Naive thymus-derived CD4-positive, alpha-beta T cell (primary cell): ENCODE data around the gene RAMP3. TPM values are rescaled to one million over a fixed set of nuclear protein-coding genes. Genes with fewer than 3 reads are reported as not detected.

Source experiments
- ATAC-seq: fragments of 150-1000 bp; cut with Tn5 transposase; 2 replicates; pipeline ENCODE4 v1.10.0; 2021; ENCODE audit warnings: mild to moderate bottlenecking, moderate library complexity
- CTCF ChIA-PET: fragments of 350-600 bp; sonication (Branson Sonifier 250); formaldehyde crosslinking; loops from one replicate; lab custom pipeline; 2021; ENCODE audit warnings: antibody characterized with exemption; lab: Charles Lee
- POLR2A ChIA-PET: fragments of 350-600 bp; sonication (Branson Sonifier 250); formaldehyde crosslinking; loops from one replicate; lab custom pipeline; 2021; ENCODE audit warnings: antibody characterized with exemption, inconsistent platforms; lab: Charles Lee
- DNase-seq, 9 donors: peaks; one replicate each; pipeline versions ENCODE4 v3.0.0 to v3.0.0-alpha.2; 2020 to 2022; ENCODE audit warnings: mixed read lengths in 1 of 9
- H3K27ac ChIP-seq: one replicate; pipeline ENCODE4 v1.7.0; 2013; ENCODE audit warnings: mild to moderate bottlenecking, low read depth, low read length, moderate library complexity
- H3K27me3 ChIP-seq, 2 donors: one replicate each; pipeline ENCODE4 v1.7.0; 2013; ENCODE audit warnings: low read length in 2 of 2, mild to moderate bottlenecking in 2 of 2, moderate library complexity in 2 of 2; ENCODE audit not compliant: control insufficient read depth in 2 of 2, insufficient read depth in 2 of 2
- H3K36me3 ChIP-seq, 3 experiments: 1 replicate in 2 of 3; 2 replicates in 1 of 3; pipeline ENCODE4 v1.7.0; 2013; ENCODE audit warnings: low read length in 3 of 3, mild to moderate bottlenecking in 3 of 3, moderate library complexity in 1 of 3; ENCODE audit not compliant: insufficient read depth in 3 of 3, control insufficient read depth in 2 of 3
- H3K4me1 ChIP-seq, 2 donors: one replicate each; pipeline ENCODE4 v1.7.0; 2013; ENCODE audit warnings: low read length in 2 of 2, mild to moderate bottlenecking in 2 of 2, moderate library complexity in 1 of 2; ENCODE audit not compliant: control insufficient read depth in 2 of 2, insufficient read depth in 2 of 2
- H3K4me3 ChIP-seq: 2 replicates; pipeline ENCODE4 v1.7.0; 2013; ENCODE audit warnings: mild to moderate bottlenecking, low read length
- H3K9me3 ChIP-seq, 3 experiments: 1 replicate in 2 of 3; 2 replicates in 1 of 3; pipeline ENCODE4 v1.7.0; 2013; ENCODE audit warnings: low read length in 3 of 3; ENCODE audit not compliant: control insufficient read depth in 2 of 3
- H3K27ac Mint-ChIP-seq, 9 donors: one replicate each; pipeline ENCODE4 v1.8.0; 2020 to 2022; ENCODE audit warnings: mixed read lengths in 9 of 9, mild to moderate bottlenecking in 8 of 9, moderate library complexity in 5 of 9, inconsistent platforms in 2 of 9
- H3K27me3 Mint-ChIP-seq, 5 donors: one replicate each; pipeline ENCODE4 v1.8.0; 2021 to 2022; ENCODE audit warnings: mixed read lengths in 5 of 5, mild to moderate bottlenecking in 1 of 5
- H3K36me3 Mint-ChIP-seq, 5 donors: one replicate each; pipeline ENCODE4 v1.8.0; 2020 to 2022; ENCODE audit warnings: mixed read lengths in 5 of 5, mild to moderate bottlenecking in 3 of 5, inconsistent platforms in 1 of 5
- H3K4me1 Mint-ChIP-seq, 7 donors: one replicate each; pipeline ENCODE4 v1.8.0; 2020 to 2022; ENCODE audit warnings: mixed read lengths in 7 of 7, mild to moderate bottlenecking in 3 of 7, inconsistent platforms in 1 of 7
- H3K4me3 Mint-ChIP-seq, 10 donors: one replicate each; pipeline ENCODE4 v1.8.0; 2020 to 2022; ENCODE audit warnings: mild to moderate bottlenecking in 10 of 10, mixed read lengths in 10 of 10, moderate library complexity in 6 of 10, inconsistent platforms in 2 of 10
- H3K9me3 Mint-ChIP-seq, 11 donors: one replicate each; pipeline ENCODE4 v1.8.0; 2020 to 2022; ENCODE audit warnings: mixed read lengths in 11 of 11, mild to moderate bottlenecking in 4 of 11, inconsistent platforms in 1 of 11, moderate library complexity in 1 of 11
- intact Hi-C, 2 donors: fragments of 100-400 bp; cut with micrococcal nuclease; formaldehyde crosslinking; loops; one replicate each; pipeline ENCODE4 v1.15.1; 2023
- polyA plus RNA-seq, 2 donors: library from polyadenylated mRNA; unstranded; fragments of 300-500 nt; fragmentation: Illumina TruSeq; gene quantifications; one replicate each; pipeline ENCODE4 v1.2.3, GENCODE V29; 2021
- total RNA-seq, 6 experiments: library from RNA in 5 of 6; stranded (reverse) in 5 of 6; gene quantifications; 1 replicate in 5 of 6; 2 replicates in 1 of 6; pipeline ENCODE4 v1.2.3 and lab custom pipeline; 2021 to 2026

RAMP3 gene
- total and polyA plus RNA-seq, 7 experiments from 2014 or later = 0.39 TPM; not detected in 6

GRCh38 chr7:45136106-45137060, 21.2 kb upstream of the RAMP3 start:
- Histone ChIP-seq H3K36me3 (no peaks in the 10 kb centered on the region), H3K4me1 (peaks cover 0 to 3% of the 10 kb centered on the region in 2 donors), H3K4me3 (no peak overlapping the region), H3K9me3 (no peaks in the 10 kb centered on the region), H3K27ac (no peak overlapping the region), H3K27me3 (no peaks in the 10 kb centered on the region)
- H3K27me3 Mint-ChIP-seq = peaks cover 0 to 2% (median 0%) of the 10 kb centered on the region in 5 donors
- peak overlapping the region in 1 of 10 donors; percentile 21 for H3K4me3 Mint-ChIP-seq
- H3K4me1 Mint-ChIP-seq = peaks cover 6 to 27% (median 10%) of the 10 kb centered on the region in 7 donors
- peak; percentile 38 to 81 (median 70) for DNase-seq
- ATAC-seq = peak; percentile 91
- peaks cover 0 to 2% (median 0%) of the 10 kb centered on the region in 5 donors for H3K36me3 Mint-ChIP-seq
- POLR2A ChIA-PET = interaction anchor here (0.6 to 1.9 kb wide), 10 partner anchors 25 to 403 kb away, joined by 3 to 20 read pairs (median 4); partner anchors contain the start of genes PURB and TBRG4
- H3K27ac Mint-ChIP-seq = peak overlapping the region in 8 of 9 donors; percentile 0 to 84 (median 48)
- H3K9me3 Mint-ChIP-seq = no peaks in the 10 kb centered on the region
- CTCF ChIA-PET = interaction anchor here (0.6 to 5.0 kb wide), 23 partner anchors 8 to 564 kb away, joined by 3 to 139 read pairs (median 4); partner anchors contain the start of gene TBRG4
- intact Hi-C loops = loop anchor here (1.0 to 5.0 kb wide), 16 partner anchors 24 to 894 kb away; partner anchors contain the start of genes TBRG4 (in 1 of the 2) and TMED4 (in 1 of the 2)

GRCh38 chr7:45138433-45139267, 18.9 kb upstream of the RAMP3 start:
- Histone ChIP-seq H3K27me3 (no peaks in the 10 kb centered on the region), H3K4me1 (peaks cover 0 to 3% of the 10 kb centered on the region in 2 donors), H3K27ac (no peak overlapping the region), H3K4me3 (no peak overlapping the region), H3K9me3 (no peaks in the 10 kb centered on the region), H3K36me3 (no peaks in the 10 kb centered on the region)
- ChIA-PET POLR2A (interaction anchor here (1.8 to 1.9 kb wide), 2 partner anchors 138 to 165 kb away, joined by 7 to 9 read pairs; no protein-coding TSS in a partner anchor), CTCF (interaction anchor here (4.5 to 5.0 kb wide), 2 partner anchors 165 to 282 kb away, joined by 58 to 139 read pairs; no protein-coding TSS in a partner anchor)
- H3K36me3 Mint-ChIP-seq = peaks cover 0 to 2% (median 0%) of the 10 kb centered on the region in 5 donors
- peaks cover 6 to 27% (median 10%) of the 10 kb centered on the region in 7 donors for H3K4me1 Mint-ChIP-seq
- ATAC-seq (no peak), DNase-seq (no peak)
- H3K9me3 Mint-ChIP-seq = no peaks in the 10 kb centered on the region
- H3K4me3 Mint-ChIP-seq = no peak overlapping the region
- intact Hi-C loops = loop anchor here (5.0 kb wide), 3 partner anchors 111 to 896 kb away; no protein-coding TSS in a partner anchor
- peaks cover 0 to 5% (median 0%) of the 10 kb centered on the region in 5 donors for H3K27me3 Mint-ChIP-seq
- no peak overlapping the region for H3K27ac Mint-ChIP-seq

GRCh38 chr7:45140827-45141226, 16.8 kb upstream of the RAMP3 start:
- Mint-ChIP-seq H3K4me1 (peaks cover 4 to 24% (median 6%) of the 10 kb centered on the region in 7 donors), H3K36me3 (peaks cover 0 to 2% (median 0%) of the 10 kb centered on the region in 5 donors), H3K4me3 (peak overlapping the region in 1 of 10 donors; percentile 9), H3K27ac (peak overlapping the region in 2 of 9 donors; percentile 3 to 50), H3K9me3 (no peaks in the 10 kb centered on the region), H3K27me3 (peaks cover 3 to 11% (median 8%) of the 10 kb centered on the region in 5 donors)
- Histone ChIP-seq H3K9me3 (no peaks in the 10 kb centered on the region), H3K36me3 (no peaks in the 10 kb centered on the region), H3K4me1 (peaks cover 0 to 3% of the 10 kb centered on the region in 2 donors), H3K4me3 (no peak overlapping the region), H3K27ac (no peak overlapping the region), H3K27me3 (no peaks in the 10 kb centered on the region)
- ATAC-seq = no peak
- POLR2A ChIA-PET = no interaction called here
- intact Hi-C loops = no loop called here
- no peak for DNase-seq
- CTCF ChIA-PET = no interaction called here

GRCh38 chr7:45143616-45144015, 14.0 kb upstream of the RAMP3 start:
- peaks cover 3 to 16% (median 11%) of the 10 kb centered on the region in 5 donors for H3K27me3 Mint-ChIP-seq
- H3K9me3 ChIP-seq = no peaks in the 10 kb centered on the region
- H3K4me3 ChIP-seq = no peak overlapping the region
- ChIA-PET CTCF (no interaction called here), POLR2A (no interaction called here)
- no peaks in the 10 kb centered on the region for H3K36me3 ChIP-seq
- ATAC-seq = no peak
- H3K4me1 Mint-ChIP-seq = peaks cover 0 to 6% (median 0%) of the 10 kb centered on the region in 7 donors
- H3K27ac ChIP-seq = no peak overlapping the region
- H3K4me1 ChIP-seq = no peaks in the 10 kb centered on the region
- no peak overlapping the region for H3K4me3 Mint-ChIP-seq
- intact Hi-C loops = no loop called here
- H3K36me3 Mint-ChIP-seq = peaks cover 0 to 2% (median 0%) of the 10 kb centered on the region in 5 donors
- H3K27ac Mint-ChIP-seq = no peak overlapping the region
- no peaks in the 10 kb centered on the region for H3K9me3 Mint-ChIP-seq
- DNase-seq = no peak
- H3K27me3 ChIP-seq = no peaks in the 10 kb centered on the region

GRCh38 chr7:45145881-45146280, 11.7 kb upstream of the RAMP3 start:
- no peaks in the 10 kb centered on the region for H3K36me3 Mint-ChIP-seq

More at GRCh38 chr7:45145881-45146280, 11.7 kb upstream of the RAMP3 start:
- Histone ChIP-seq H3K27me3 (no peaks in the 10 kb centered on the region), H3K36me3 (no peaks in the 10 kb centered on the region), H3K27ac (no peak overlapping the region), H3K4me1 (no peaks in the 10 kb centered on the region), H3K9me3 (no peaks in the 10 kb centered on the region), H3K4me3 (no peak overlapping the region)
- H3K27me3 Mint-ChIP-seq = peaks cover 3 to 21% (median 17%) of the 10 kb centered on the region in 5 donors
- POLR2A ChIA-PET = no interaction called here
- H3K9me3 Mint-ChIP-seq = no peaks in the 10 kb centered on the region
- H3K27ac Mint-ChIP-seq = no peak overlapping the region
- CTCF ChIA-PET = interaction anchor here (0.6 kb wide), 1 partner anchor 21 kb away, joined by 3 read pairs; no protein-coding TSS in a partner anchor
- no peak for ATAC-seq
- no peak for DNase-seq
- intact Hi-C loops = no loop called here
- no peak overlapping the region for H3K4me3 Mint-ChIP-seq
- H3K4me1 Mint-ChIP-seq = peaks cover 0 to 2% (median 0%) of the 10 kb centered on the region in 7 donors
